Measurements from ENCODE around the gene OTOG.
"Not testable (repeated sequence)": the region's sequence is repeated elsewhere in the genome, so short reads cannot be mapped to it uniquely, and the experiment has no call there.

The OTOG gene

GRCh38 chr11:17605651-17606122, 58.6 kb downstream of the OTOG start:
- DNase-seq (ENCODE audit: low spot score): no peak

GRCh38 chr11:17606233-17607082, 59.4 kb downstream of the OTOG start:
- no peak for DNase-seq (ENCODE audit: low spot score)

GRCh38 chr11:17607083-17607429, 60.0 kb downstream of the OTOG start:
- DNase-seq (ENCODE audit: low spot score): no peak

GRCh38 chr11:17607591-17608570, 60.8 kb downstream of the OTOG start:
- DNase-seq (ENCODE audit: low spot score): no peak

GRCh38 chr11:17608821-17609220, 61.8 kb downstream of the OTOG start:
- DNase-seq (ENCODE audit: low spot score): no peak

GRCh38 chr11:17609291-17610084, 62.4 kb downstream of the OTOG start:
- no peak for DNase-seq (ENCODE audit: low spot score)

GRCh38 chr11:17610085-17610894, 63.2 kb downstream of the OTOG start:
- no peak for DNase-seq (ENCODE audit: low spot score)

- no peak for DNase-seq (ENCODE audit: low spot score)
Observed at GRCh38 chr11:17611049-17611448, 64.0 kb downstream of the OTOG start.

- no peak for DNase-seq (ENCODE audit: low spot score)
Observed at GRCh38 chr11:17611503-17612220, 64.6 kb downstream of the OTOG start.

GRCh38 chr11:17612221-17613188, 65.4 kb downstream of the OTOG start:
- DNase-seq (ENCODE audit: low spot score): no peak

GRCh38 chr11:17613428-17613962, 66.4 kb downstream of the OTOG start:
- no peak for DNase-seq (ENCODE audit: low spot score)

GRCh38 chr11:17613983-17614382, 66.9 kb downstream of the OTOG start:
- DNase-seq (ENCODE audit: low spot score): no peak

- not testable (repeated sequence) for DNase-seq (ENCODE audit: low spot score)
Observed at GRCh38 chr11:17622711-17623110, 75.7 kb downstream of the OTOG start.

GRCh38 chr11:17629113-17629512, 82.1 kb downstream of the OTOG start:
- DNase-seq (ENCODE audit: low spot score): no peak

GRCh38 chr11:17630936-17631335, 83.9 kb downstream of the OTOG start:
- DNase-seq (ENCODE audit: low spot score): no peak

GRCh38 chr11:17631702-17632365, 84.8 kb downstream of the OTOG start:
- DNase-seq (ENCODE audit: low spot score): no peak

GRCh38 chr11:17633279-17633986, 86.4 kb downstream of the OTOG start:
- no peak for DNase-seq (ENCODE audit: low spot score)
